Spleen (tissue), 7 donors: ENCODE measurements around the gene GRAMD1B.

Source experiments
- CTCF ChIP-seq, 11 experiments: fragments of 200-600 bp in 7 of 11; fragments of 450-650 bp in 4 of 11; sonication (generic) in 4 of 11; IDR thresholded peaks in 8 of 11; conservative IDR thresholded peaks in 3 of 11; 1 replicate in 7 of 11; 2 replicates in 4 of 11; pipeline versions ENCODE4 v1.4.0 to v1.8.0; 2016 to 2021; ENCODE audit warnings: antibody characterized with exemption in 11 of 11, inconsistent platforms in 4 of 11, mild to moderate bottlenecking in 1 of 11
- POLR2A ChIP-seq, 3 donors: fragments of 450-650 bp; IDR thresholded peaks; one replicate each; pipeline ENCODE4 v1.5.1; 2017; ENCODE audit warnings: antibody characterized with exemption in 3 of 3, mild to moderate bottlenecking in 1 of 3
- donor health status: DM: no; HTN: no; CAD: no; lungs with moderate emphysema.
- donor health status: DM: no; HTN: no; CAD: no.
- donor health status: DM: no; HTN: no; CAD: no.

DNA sequence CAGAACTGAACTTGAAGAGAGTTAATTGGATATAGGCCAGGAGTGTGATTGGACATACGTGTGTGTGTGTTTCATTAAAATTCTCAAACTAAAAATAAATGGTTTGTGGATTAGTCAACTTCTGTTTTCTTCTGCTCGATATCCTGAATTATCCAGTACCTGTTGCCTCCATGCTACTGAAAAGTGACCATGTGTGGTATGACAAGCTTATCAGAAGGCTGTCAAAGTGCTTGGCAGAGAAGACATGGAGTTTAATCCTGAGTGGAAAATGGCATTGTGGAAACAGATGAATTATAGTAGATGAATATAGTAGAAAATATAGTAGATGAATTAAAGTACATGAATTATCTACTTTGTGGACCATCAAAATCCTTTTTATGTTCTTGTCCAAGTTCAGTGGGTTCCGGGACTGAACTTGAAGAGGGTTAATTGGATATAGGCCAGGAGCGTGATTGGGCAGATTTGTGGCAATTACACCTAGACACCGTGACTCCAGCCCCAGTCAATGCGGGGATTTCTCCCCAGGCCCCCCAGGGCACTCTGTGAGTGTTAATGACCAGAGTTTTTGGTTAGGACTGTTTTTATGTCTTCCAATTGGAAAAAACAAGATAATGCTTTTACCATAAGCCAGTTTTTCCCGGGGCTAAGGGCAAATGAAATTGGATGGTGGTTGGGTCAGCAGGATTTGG is 30.1 kb downstream of the GRAMD1B start:
- TF ChIP-seq CTCF (IDR thresholded peaks at IDR 0.05 in 8 of 11, conservative IDR thresholded peaks at IDR 0.05 in 3 of 11), result no peak
- TF ChIP-seq POLR2A (IDR thresholded peaks at IDR 0.05), result no peak
